OCI-LY3 (cell line): ENCODE measurements around the gene RAB27B.

Source experiments
- H2AFZ ChIP-seq: fragments of 200-600, 300-600 bp; shearing (Covaris generic); 2 replicates; pipeline ENCODE4 v1.6.0; 2014; ENCODE audit warnings: antibody characterized with exemption, low read depth, low read length
- H3K27ac ChIP-seq: fragments of 200-600, 300-600 bp; sonication (generic); 2 replicates; pipeline ENCODE4 v1.5.1; 2014; ENCODE audit warnings: mild to moderate bottlenecking, low read length, moderate library complexity, mixed read lengths
- H3K27me3 ChIP-seq: fragments of 200-600, 300-600 bp; sonication (generic); 2 replicates; pipeline ENCODE4 v1.6.1; 2014; ENCODE audit warnings: low read depth, low read length, mixed read lengths
- H3K36me3 ChIP-seq: fragments of 200-600, 300-600 bp; sonication (generic); replicated peaks from 2 replicates; pipeline ENCODE3; 2014; ENCODE audit warnings: low read depth, low read length, mixed read lengths
- H3K4me1 ChIP-seq: fragments of 300-600, 200-600 bp; sonication (generic); 2 replicates; pipeline ENCODE4 v1.6.1; 2014; ENCODE audit warnings: low read length, mixed read lengths
- H3K4me2 ChIP-seq: fragments of 200-600, 300-600 bp; sonication (generic); 2 replicates; pipeline ENCODE4 v1.6.1; 2014; ENCODE audit warnings: low read length, mixed read lengths
- H3K4me3 ChIP-seq: fragments of 300-600, 200-600 bp; sonication (generic); 2 replicates; pipeline ENCODE4 v1.5.1; 2014; ENCODE audit warnings: antibody characterized with exemption, mild to moderate bottlenecking, low read length, moderate library complexity
- H3K79me2 ChIP-seq: fragments of 300-600, 200-600 bp; shearing (Covaris generic); 2 replicates; pipeline ENCODE4 v1.6.1; 2014; ENCODE audit warnings: mild to moderate bottlenecking, low read length, mixed read lengths
- H3K9ac ChIP-seq: fragments of 300-600, 200-600 bp; shearing (Covaris generic); 2 replicates; pipeline ENCODE4 v1.6.0; 2014; ENCODE audit warnings: mild to moderate bottlenecking, low read length, moderate library complexity
- H3K9me3 ChIP-seq: fragments of 200-600, 300-600 bp; shearing (Covaris generic); 2 replicates; pipeline ENCODE4 v1.6.1; 2014; ENCODE audit warnings: low read length, mixed read lengths; ENCODE audit not compliant: insufficient read depth
- H4K20me1 ChIP-seq: fragments of 200-600, 300-600 bp; sonication (generic); 2 replicates; pipeline ENCODE4 v1.6.1; 2016; ENCODE audit warnings: low read length, mixed read lengths; ENCODE audit not compliant: insufficient read depth
- EZH2phosphoT487 ChIP-seq: fragments of 200-600 bp; shearing (Covaris generic); IDR thresholded peaks from 2 replicates; pipeline ENCODE4 v1.6.1; 2018; ENCODE audit warnings: antibody characterized with exemption, mixed run types, low read depth
- TF ChIP-seq, protein P1 (sequence below): fragments of 200-600, 300-600 bp; sonication (generic); IDR thresholded peaks from 2 replicates; pipeline ENCODE4 v1.5.1; 2014; ENCODE audit warnings: antibody characterized with exemption, low read length, low read depth

The RAB27B gene

DNA sequence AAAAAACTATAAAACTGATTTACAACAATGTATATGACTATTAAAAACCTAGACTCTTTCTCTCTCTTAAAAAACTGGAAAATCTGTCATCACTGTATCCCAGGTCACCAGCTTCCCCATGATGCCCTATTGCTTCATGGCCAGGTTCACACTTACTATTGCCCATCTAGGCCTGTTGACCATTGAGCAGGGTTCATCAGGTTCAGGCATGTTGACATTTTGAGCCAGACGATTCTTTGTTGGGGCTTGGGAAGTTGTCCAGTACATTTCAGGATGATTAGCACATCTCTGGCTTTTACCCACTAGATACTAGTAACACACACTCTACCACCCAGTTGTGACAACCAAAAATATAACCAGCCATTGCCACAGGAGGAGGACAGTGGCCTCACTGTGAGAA is 26.9 kb upstream of the RAB27B start:
- Histone ChIP-seq H4K20me1 (no peaks in the 10 kb centered on the region), H3K9me3 (no peaks in the 10 kb centered on the region), H3K4me2 (no peak overlapping the region), H2AFZ (no peak overlapping the region), H3K27ac (no peak overlapping the region), H3K27me3 (0 out of 2 replicates have a peak, but pooled peaks cover 3% of the 10 kb centered on the region), H3K36me3 (no peaks in the 10 kb centered on the region), H3K4me3 (no peak overlapping the region), H3K4me1 (no peaks in the 10 kb centered on the region), H3K79me2 (no peaks in the 10 kb centered on the region), H3K9ac (no peak overlapping the region)
- TF ChIP-seq EZH2phosphoT487: no peak
- TF ChIP-seq, protein P1, sequence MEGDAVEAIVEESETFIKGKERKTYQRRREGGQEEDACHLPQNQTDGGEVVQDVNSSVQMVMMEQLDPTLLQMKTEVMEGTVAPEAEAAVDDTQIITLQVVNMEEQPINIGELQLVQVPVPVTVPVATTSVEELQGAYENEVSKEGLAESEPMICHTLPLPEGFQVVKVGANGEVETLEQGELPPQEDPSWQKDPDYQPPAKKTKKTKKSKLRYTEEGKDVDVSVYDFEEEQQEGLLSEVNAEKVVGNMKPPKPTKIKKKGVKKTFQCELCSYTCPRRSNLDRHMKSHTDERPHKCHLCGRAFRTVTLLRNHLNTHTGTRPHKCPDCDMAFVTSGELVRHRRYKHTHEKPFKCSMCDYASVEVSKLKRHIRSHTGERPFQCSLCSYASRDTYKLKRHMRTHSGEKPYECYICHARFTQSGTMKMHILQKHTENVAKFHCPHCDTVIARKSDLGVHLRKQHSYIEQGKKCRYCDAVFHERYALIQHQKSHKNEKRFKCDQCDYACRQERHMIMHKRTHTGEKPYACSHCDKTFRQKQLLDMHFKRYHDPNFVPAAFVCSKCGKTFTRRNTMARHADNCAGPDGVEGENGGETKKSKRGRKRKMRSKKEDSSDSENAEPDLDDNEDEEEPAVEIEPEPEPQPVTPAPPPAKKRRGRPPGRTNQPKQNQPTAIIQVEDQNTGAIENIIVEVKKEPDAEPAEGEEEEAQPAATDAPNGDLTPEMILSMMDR: no peak

DNA sequence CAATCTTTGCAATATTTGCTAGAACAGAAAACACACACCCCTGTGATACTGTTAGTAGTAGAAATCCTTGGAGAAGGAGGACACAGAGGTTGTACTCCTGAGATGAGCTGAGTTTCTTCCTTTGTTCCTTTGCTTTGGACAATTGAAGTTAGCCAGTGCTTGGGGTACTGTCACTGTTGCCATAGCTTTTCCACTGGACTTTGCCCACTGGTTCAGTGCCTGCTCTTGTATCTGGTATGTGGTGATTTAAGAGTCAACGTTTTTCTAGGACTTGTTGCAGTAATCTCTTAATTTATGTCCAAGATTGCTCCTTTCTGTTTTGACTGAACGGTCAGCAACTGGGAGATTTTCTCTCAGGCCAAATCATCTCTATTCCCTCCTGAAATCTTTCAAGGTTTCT is 26.1 kb upstream of the RAB27B start:
- no peaks in the 10 kb centered on the region for H3K36me3 ChIP-seq
- H3K27ac ChIP-seq: no peak overlapping the region
- H3K9me3 ChIP-seq: no peaks in the 10 kb centered on the region
- H3K9ac ChIP-seq: no peak overlapping the region
- no peak overlapping the region for H2AFZ ChIP-seq
- no peaks in the 10 kb centered on the region for H4K20me1 ChIP-seq
- no peak overlapping the region for H3K4me2 ChIP-seq
- H3K4me3 ChIP-seq: no peak overlapping the region
- TF ChIP-seq, protein P1: no peak
- TF ChIP-seq EZH2phosphoT487: no peak
- H3K79me2 ChIP-seq: no peaks in the 10 kb centered on the region
- H3K4me1 ChIP-seq: no peaks in the 10 kb centered on the region
- H3K27me3 ChIP-seq: 0 out of 2 replicates have a peak, but pooled peaks cover 3% of the 10 kb centered on the region

DNA sequence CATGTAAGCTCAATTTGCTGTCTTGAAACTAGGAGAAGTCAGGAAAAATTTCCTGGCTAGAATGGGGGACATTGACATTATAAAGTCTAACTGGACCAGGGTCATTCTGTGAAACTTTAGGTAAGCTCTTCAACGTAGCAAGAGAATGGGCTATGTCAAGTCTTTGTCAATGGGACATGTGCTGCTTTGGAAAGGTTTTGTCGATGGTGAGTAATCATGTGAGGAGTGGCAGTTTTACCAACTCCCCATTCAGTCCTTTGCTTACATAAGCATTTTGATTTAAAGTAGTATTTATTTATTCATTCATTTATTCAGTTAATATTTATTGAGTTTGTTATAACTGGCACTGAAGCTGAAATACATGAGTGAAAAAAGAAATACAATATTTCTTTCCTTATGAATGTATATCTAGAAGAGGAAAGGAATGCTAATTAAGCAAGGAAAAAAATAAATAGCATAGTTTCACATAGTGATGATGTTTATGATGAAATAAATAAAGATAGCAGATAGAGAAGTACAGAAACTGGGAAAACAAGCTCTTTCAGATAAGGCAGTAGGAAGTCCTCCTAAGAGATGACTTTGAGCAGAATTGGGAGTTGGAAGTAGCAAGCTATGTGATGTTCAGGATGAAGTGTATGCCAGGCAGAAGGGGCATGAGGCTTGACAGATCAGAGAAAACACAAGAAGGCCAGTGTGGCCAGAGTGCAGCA is 25.4 kb upstream of the RAB27B start:
- no peak overlapping the region for H3K9ac ChIP-seq

DNA sequence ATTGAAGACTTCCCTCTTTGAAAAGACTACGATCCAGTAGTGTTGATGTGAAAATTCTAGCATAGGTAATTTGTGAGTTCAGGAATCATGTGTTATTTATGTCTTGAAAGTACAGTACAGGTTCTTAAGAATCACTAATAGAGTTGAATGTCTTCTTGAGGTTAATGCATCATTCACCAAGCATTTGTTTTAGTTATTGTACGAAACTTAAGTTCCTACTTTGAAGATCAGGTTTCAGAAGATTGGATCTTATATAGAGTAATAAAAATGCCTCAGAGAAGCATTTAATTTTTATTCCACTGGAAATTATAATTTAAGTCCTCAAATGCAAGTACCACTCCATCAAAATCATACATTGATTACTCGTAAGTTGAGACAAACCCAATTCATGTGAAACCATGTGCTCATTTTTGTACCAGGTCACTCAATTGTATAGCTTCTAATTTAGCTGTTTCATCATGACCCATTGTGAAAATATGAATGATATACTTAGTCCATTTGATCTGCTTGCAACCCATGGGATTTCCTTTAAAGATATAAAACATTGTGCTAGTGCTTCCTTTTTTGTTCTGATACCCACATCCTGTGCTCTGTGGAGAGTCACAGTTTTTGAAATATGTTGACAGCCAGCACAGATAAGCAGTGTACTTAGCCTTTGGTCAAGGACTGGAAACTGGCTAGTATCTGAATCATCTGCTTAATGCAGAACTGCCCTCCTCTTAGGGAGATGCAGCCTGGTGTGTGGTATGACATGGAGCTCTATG is 22.5 kb upstream of the RAB27B start:
- no peak overlapping the region for H2AFZ ChIP-seq

More for the DNA sequence above, 25.4 kb upstream of the RAB27B start:
- Histone ChIP-seq H3K27ac (no peak overlapping the region), H3K27me3 (0 out of 2 replicates have a peak, but pooled peaks cover 3% of the 10 kb centered on the region), H4K20me1 (no peaks in the 10 kb centered on the region), H3K4me2 (no peak overlapping the region), H3K9me3 (no peaks in the 10 kb centered on the region), H2AFZ (no peak overlapping the region), H3K79me2 (no peaks in the 10 kb centered on the region), H3K4me1 (no peaks in the 10 kb centered on the region), H3K36me3 (no peaks in the 10 kb centered on the region), H3K4me3 (no peak overlapping the region)
- TF ChIP-seq EZH2phosphoT487: no peak
- TF ChIP-seq, protein P1: no peak

More for the DNA sequence above, 22.5 kb upstream of the RAB27B start:
- Histone ChIP-seq H3K9me3 (no peaks in the 10 kb centered on the region), H3K27me3 (0 out of 2 replicates have a peak, but pooled peaks cover 3% of the 10 kb centered on the region), H3K4me2 (no peak overlapping the region), H3K27ac (no peak overlapping the region), H4K20me1 (no peaks in the 10 kb centered on the region), H3K4me1 (no peaks in the 10 kb centered on the region), H3K4me3 (no peak overlapping the region), H3K79me2 (no peaks in the 10 kb centered on the region), H3K36me3 (no peaks in the 10 kb centered on the region), H3K9ac (no peak overlapping the region)
- TF ChIP-seq EZH2phosphoT487: no peak
- TF ChIP-seq, protein P1: no peak
